ENCODE results near the gene IL34. TPM values are rescaled to one million over a fixed set of nuclear protein-coding genes. Genes with fewer than 3 reads are reported as not detected.
A peak's percentile ranks its signal among the peaks of the same experiment; 100 is the strongest.

Gene IL34
- total RNA-seq, 4 donors from 2014 or later = 3.3 to 9.4 (median 9.0) TPM; not detected in 1

DNA sequence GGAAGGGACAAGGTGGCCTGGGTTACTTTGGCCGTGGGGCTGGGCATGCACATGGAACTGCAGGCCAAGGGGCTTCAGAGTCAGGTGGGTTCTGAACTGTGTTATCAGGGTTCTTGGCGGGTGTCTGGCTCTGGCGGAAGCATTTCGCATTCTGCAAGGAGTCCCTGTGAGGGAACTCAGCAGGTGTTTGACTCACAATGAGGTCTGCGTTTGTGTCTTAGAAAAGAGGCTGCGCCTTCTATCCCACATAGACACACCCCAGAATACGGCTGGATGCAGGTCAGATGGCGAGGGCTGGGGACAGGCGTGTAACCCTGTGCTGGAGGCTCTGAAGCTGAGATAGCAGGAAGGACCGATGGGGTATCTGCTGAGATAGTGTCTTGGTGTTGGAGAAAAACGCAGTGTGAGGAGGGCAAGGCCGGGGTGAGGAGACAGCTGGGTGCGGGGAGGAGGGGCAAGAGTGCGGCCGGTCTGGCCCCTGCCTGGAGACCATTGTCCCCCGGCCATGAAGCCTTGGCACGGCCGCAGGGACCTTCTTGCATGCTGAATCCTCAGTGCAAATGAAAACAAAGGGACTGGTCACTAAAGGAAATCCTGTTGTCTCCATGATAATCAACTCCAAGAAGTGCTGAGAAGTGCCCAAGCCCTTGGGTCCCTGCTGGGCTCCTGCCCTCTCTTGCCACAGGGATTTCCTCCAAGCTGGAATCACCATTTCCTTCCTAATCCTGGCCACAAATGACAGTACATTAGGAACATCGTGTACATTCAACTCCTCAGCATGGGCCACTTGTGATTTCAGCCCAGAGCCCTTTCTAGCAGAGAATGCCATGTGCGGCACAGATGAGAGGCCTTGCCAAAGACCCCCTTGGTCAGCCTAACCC is 62.2 kb downstream of the IL34 start:
- Histone ChIP-seq H3K4me1 (peaks cover 10 to 15% of the 10 kb centered on the region in 2 donors), H3K4me3 (no peak overlapping the region), H3K36me3 (no peaks in the 10 kb centered on the region), H3K9me3 (no peaks in the 10 kb centered on the region), H3K27ac (peak overlapping the region; percentile 94 to 96), H3K27me3 (no peaks in the 10 kb centered on the region)
- no peak for DNase-seq
- no peak for TF ChIP-seq POLR2A (IDR thresholded peaks at IDR 0.05)
- TF ChIP-seq, protein P1, sequence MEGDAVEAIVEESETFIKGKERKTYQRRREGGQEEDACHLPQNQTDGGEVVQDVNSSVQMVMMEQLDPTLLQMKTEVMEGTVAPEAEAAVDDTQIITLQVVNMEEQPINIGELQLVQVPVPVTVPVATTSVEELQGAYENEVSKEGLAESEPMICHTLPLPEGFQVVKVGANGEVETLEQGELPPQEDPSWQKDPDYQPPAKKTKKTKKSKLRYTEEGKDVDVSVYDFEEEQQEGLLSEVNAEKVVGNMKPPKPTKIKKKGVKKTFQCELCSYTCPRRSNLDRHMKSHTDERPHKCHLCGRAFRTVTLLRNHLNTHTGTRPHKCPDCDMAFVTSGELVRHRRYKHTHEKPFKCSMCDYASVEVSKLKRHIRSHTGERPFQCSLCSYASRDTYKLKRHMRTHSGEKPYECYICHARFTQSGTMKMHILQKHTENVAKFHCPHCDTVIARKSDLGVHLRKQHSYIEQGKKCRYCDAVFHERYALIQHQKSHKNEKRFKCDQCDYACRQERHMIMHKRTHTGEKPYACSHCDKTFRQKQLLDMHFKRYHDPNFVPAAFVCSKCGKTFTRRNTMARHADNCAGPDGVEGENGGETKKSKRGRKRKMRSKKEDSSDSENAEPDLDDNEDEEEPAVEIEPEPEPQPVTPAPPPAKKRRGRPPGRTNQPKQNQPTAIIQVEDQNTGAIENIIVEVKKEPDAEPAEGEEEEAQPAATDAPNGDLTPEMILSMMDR (IDR thresholded peaks at IDR 0.05) = no peak
- intact Hi-C loops (cut with DNase I; ENCODE audit: low total_unique reads) = no loop called here

- peaks cover 10 to 15% of the 10 kb centered on the region in 2 donors for H3K4me1 ChIP-seq
- no peak overlapping the region for H3K4me3 ChIP-seq
- DNase-seq = no peak
- H3K9me3 ChIP-seq = no peaks in the 10 kb centered on the region
- no peaks in the 10 kb centered on the region for H3K36me3 ChIP-seq
- intact Hi-C loops (cut with DNase I; ENCODE audit: low total_unique reads) = no loop called here
- TF ChIP-seq POLR2A (IDR thresholded peaks at IDR 0.05) = no peak
- TF ChIP-seq, protein P1 (IDR thresholded peaks at IDR 0.05) = no peak
- H3K27ac ChIP-seq = peak overlapping the region; percentile 94 to 96
- H3K27me3 ChIP-seq = no peaks in the 10 kb centered on the region
These were observed 63.1 kb downstream of the IL34 start for GRCh38 chr16:70709457-70709856.

DNA sequence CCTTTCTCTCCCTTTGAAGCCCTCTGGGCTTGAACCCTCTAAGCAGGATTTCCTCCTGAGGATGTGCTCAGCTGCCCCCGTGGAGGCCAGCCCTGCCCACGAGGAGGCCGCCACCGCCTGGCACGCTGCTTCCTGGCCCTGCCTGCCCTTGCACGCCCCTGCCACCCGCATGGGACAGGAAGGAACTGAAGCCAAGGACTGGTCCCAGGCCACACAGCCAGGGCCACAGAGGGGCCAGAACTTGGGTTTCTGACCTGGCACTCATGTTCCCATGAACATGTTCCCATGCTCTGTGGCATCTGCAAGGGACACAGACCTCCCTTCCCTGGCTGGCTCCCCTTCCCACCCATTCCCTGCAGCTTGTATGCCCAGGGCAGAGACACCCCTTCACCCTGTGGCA is 63.6 kb downstream of the IL34 start:
- Histone ChIP-seq H3K27ac (peak overlapping the region; percentile 94 to 96), H3K9me3 (no peaks in the 10 kb centered on the region), H3K4me3 (no peak overlapping the region), H3K36me3 (no peaks in the 10 kb centered on the region), H3K4me1 (peaks cover 15 to 18% of the 10 kb centered on the region in 2 donors), H3K27me3 (no peaks in the 10 kb centered on the region)
- no peak for DNase-seq
- intact Hi-C loops (cut with DNase I; ENCODE audit: low total_unique reads) = no loop called here
- no peak for TF ChIP-seq POLR2A (IDR thresholded peaks at IDR 0.05)
- TF ChIP-seq, protein P1 (IDR thresholded peaks at IDR 0.05) = no peak

Other genes starting within 250 kb of the IL34 start
- 10 to 100 TPM in 2 of 4 donors, 1 to 10 TPM in 2; 6.2 to 57.9 (median 27.5) TPM for gene ST3GAL2, start 207.5 kb upstream of the IL34 start, total RNA-seq
- gene FCSK, start 192.0 kb upstream of the IL34 start, total RNA-seq = 10 to 100 TPM; 12.1 to 65.3 (median 22.9) TPM
- gene COG4, start 123.0 kb upstream of the IL34 start, total RNA-seq = 100 to 1,000 TPM in 1 of 4 donors, 10 to 100 TPM in 3; 33.3 to 137 (median 67.1) TPM
- gene SF3B3, start 122.7 kb upstream of the IL34 start, total RNA-seq = 100 to 1,000 TPM in 2 of 4 donors, 10 to 100 TPM in 2; 24.3 to 244 (median 145) TPM
- gene MTSS2, start 39.5 kb downstream of the IL34 start, total RNA-seq = 100 to 1,000 TPM in 1 of 4 donors, 10 to 100 TPM in 3; 11.2 to 142 (median 18.2) TPM
- gene VAC14, start 154.6 kb downstream of the IL34 start, total RNA-seq = 10 to 100 TPM in 3 of 4 donors, 1 to 10 TPM in 1; 4.7 to 30.6 (median 17.4) TPM